ENCODE results near the gene CRIM1.

Gene CRIM1

GRCh38 chr2:36371928-36372391, 16.4 kb downstream of the CRIM1 start:
- DNase-seq (ENCODE audit: low read depth): no peak

- no peak for DNase-seq (ENCODE audit: low read depth)
Measured at GRCh38 chr2:36373149-36373926, 17.8 kb downstream of the CRIM1 start.

GRCh38 chr2:36374585-36374984, 19.0 kb downstream of the CRIM1 start:
- no peak for DNase-seq (ENCODE audit: low read depth)

- DNase-seq (ENCODE audit: low read depth): no peak
Measured at GRCh38 chr2:36376319-36376765, 20.8 kb downstream of the CRIM1 start.

GRCh38 chr2:36376992-36377738, 21.6 kb downstream of the CRIM1 start:
- no peak for DNase-seq (ENCODE audit: low read depth)

GRCh38 chr2:36379710-36380448, 24.3 kb downstream of the CRIM1 start:
- no peak for DNase-seq (ENCODE audit: low read depth)

GRCh38 chr2:36380624-36381481, 25.3 kb downstream of the CRIM1 start:
- no peak for DNase-seq (ENCODE audit: low read depth)

GRCh38 chr2:36381993-36382392, 26.4 kb downstream of the CRIM1 start:
- no peak for DNase-seq (ENCODE audit: low read depth)

- no peak for DNase-seq (ENCODE audit: low read depth)
Measured at GRCh38 chr2:36382472-36382871, 26.9 kb downstream of the CRIM1 start.

- no peak for DNase-seq (ENCODE audit: low read depth)
Measured at GRCh38 chr2:36383726-36384125, 28.1 kb downstream of the CRIM1 start.

GRCh38 chr2:36384454-36384853, 28.9 kb downstream of the CRIM1 start:
- no peak for DNase-seq (ENCODE audit: low read depth)

GRCh38 chr2:36385603-36386002, 30.0 kb downstream of the CRIM1 start:
- no peak for DNase-seq (ENCODE audit: low read depth)

GRCh38 chr2:36387258-36387916, 31.8 kb downstream of the CRIM1 start:
- DNase-seq (ENCODE audit: low read depth): no peak

- DNase-seq (ENCODE audit: low read depth): no peak
Measured at GRCh38 chr2:36388472-36388871, 32.9 kb downstream of the CRIM1 start.

- DNase-seq (ENCODE audit: low read depth): no peak
Measured at GRCh38 chr2:36389091-36389564, 33.5 kb downstream of the CRIM1 start.

- DNase-seq (ENCODE audit: low read depth): no peak
Measured at GRCh38 chr2:36389577-36389976, 34.0 kb downstream of the CRIM1 start.

GRCh38 chr2:36392571-36393255, 37.1 kb downstream of the CRIM1 start:
- no peak for DNase-seq (ENCODE audit: low read depth)

- no peak for DNase-seq (ENCODE audit: low read depth)
Measured at GRCh38 chr2:36393738-36394256, 38.2 kb downstream of the CRIM1 start.

GRCh38 chr2:36394804-36395203, 39.2 kb downstream of the CRIM1 start:
- no peak for DNase-seq (ENCODE audit: low read depth)

- no peak for DNase-seq (ENCODE audit: low read depth)
Measured at GRCh38 chr2:36395866-36396265, 40.3 kb downstream of the CRIM1 start.

Data from stimulated activated CD4-positive, alpha-beta T cell treated with anti-CD3 and anti-CD28 coated beads, Interleukin-2, amount 100 ng/mL, for 4 hours (primary cell).